CD14-positive monocyte (primary cell): ENCODE measurements around the gene PTPRR. TPM values are rescaled to one million over a fixed set of nuclear protein-coding genes. Genes with fewer than 3 reads are reported as not detected.

Experiments used
- DNase-seq, 3 donors: peaks; one replicate each; pipeline ENCODE4 v3.0.0-alpha.2; 2011 to 2022
- H2AFZ ChIP-seq: 2 replicates; pipeline ENCODE4 v1.6.0; 2012; ENCODE audit warnings: mild to moderate bottlenecking, low read depth, low read length, inconsistent platforms; ENCODE audit not compliant: insufficient read depth, poor library complexity, severe bottlenecking
- H3K27ac ChIP-seq, 2 donors: 1 replicate in 1 of 2; 2 replicates in 1 of 2; pipeline ENCODE4 v1.5.1; 2012 to 2013; ENCODE audit warnings: low read length in 2 of 2, control low read depth in 1 of 2, inconsistent platforms in 1 of 2, low read depth in 1 of 2, mild to moderate bottlenecking in 1 of 2
- H3K27me3 ChIP-seq, 2 donors: one replicate each; pipeline versions ENCODE4 v1.6.0 to v1.6.1; 2011 to 2013; ENCODE audit warnings: low read length in 2 of 2; ENCODE audit not compliant: control insufficient read depth in 2 of 2, insufficient read depth in 2 of 2
- H3K36me3 ChIP-seq, 2 donors: replicated peaks in 1 of 2; 1 replicate in 1 of 2; 2 replicates in 1 of 2; pipeline versions ENCODE4 v1.5.1 to v1.6.1; 2012 to 2013; ENCODE audit warnings: low read length in 2 of 2, control low read depth in 1 of 2, inconsistent platforms in 1 of 2, mild to moderate bottlenecking in 1 of 2; ENCODE audit not compliant: insufficient read depth in 2 of 2, control insufficient read depth in 1 of 2
- H3K4me1 ChIP-seq, 2 donors: 1 replicate in 1 of 2; 2 replicates in 1 of 2; pipeline versions ENCODE4 v1.5.1 to v1.6.1; 2012 to 2013; ENCODE audit warnings: low read length in 2 of 2, control low read depth in 1 of 2, inconsistent platforms in 1 of 2, mild to moderate bottlenecking in 1 of 2, moderate library complexity in 1 of 2; ENCODE audit not compliant: insufficient read depth in 2 of 2, control insufficient read depth in 1 of 2
- H3K4me2 ChIP-seq: replicated peaks from 2 replicates; pipeline ENCODE3; 2012; ENCODE audit warnings: low read length, moderate library complexity, mild to moderate bottlenecking; ENCODE audit not compliant: poor library complexity, severe bottlenecking; ENCODE audit errors: extremely low read depth
- H3K4me3 ChIP-seq, 3 experiments: fragments of 200-600 bp in 1 of 3; sonication (generic) in 1 of 3; replicated peaks in 1 of 3; 1 replicate in 2 of 3; 2 replicates in 1 of 3; pipeline ENCODE4 v1.5.1; 2011 to 2013; ENCODE audit warnings: low read length in 3 of 3, mild to moderate bottlenecking in 3 of 3, control low read depth in 2 of 3, low read depth in 2 of 3, inconsistent platforms in 1 of 3, moderate library complexity in 1 of 3
- H3K79me2 ChIP-seq: 2 replicates; pipeline ENCODE4 v1.6.0; 2012; ENCODE audit warnings: mild to moderate bottlenecking, control low read depth, inconsistent platforms, low read length, moderate library complexity; ENCODE audit not compliant: insufficient read depth
- H3K9ac ChIP-seq: 2 replicates; pipeline ENCODE4 v1.6.0; 2017; ENCODE audit warnings: low read length, mild to moderate bottlenecking; ENCODE audit not compliant: insufficient read depth, poor library complexity, severe bottlenecking
- H3K9me3 ChIP-seq, 2 donors: replicated peaks in 1 of 2; 1 replicate in 1 of 2; 2 replicates in 1 of 2; pipeline versions ENCODE4 v1.5.1 to v1.6.1; 2012 to 2013; ENCODE audit warnings: low read length in 2 of 2, control low read depth in 1 of 2; ENCODE audit not compliant: control insufficient read depth in 1 of 2, insufficient read depth in 1 of 2
- H4K20me1 ChIP-seq: 2 replicates; pipeline ENCODE4 v1.6.0; 2012; ENCODE audit warnings: mild to moderate bottlenecking, low read length, control low read depth, moderate library complexity; ENCODE audit not compliant: insufficient read depth
- H3K27ac Mint-ChIP-seq, 7 donors: one replicate each; pipeline ENCODE4 v1.8.0; 2020; ENCODE audit warnings: mild to moderate bottlenecking in 7 of 7, mixed read lengths in 7 of 7, moderate library complexity in 6 of 7, inconsistent platforms in 2 of 7
- H3K27me3 Mint-ChIP-seq, 3 donors: one replicate each; pipeline ENCODE4 v1.8.0; 2021 to 2022; ENCODE audit warnings: low read depth in 3 of 3, mild to moderate bottlenecking in 3 of 3, mixed read lengths in 3 of 3, moderate library complexity in 3 of 3, inconsistent platforms in 1 of 3
- H3K36me3 Mint-ChIP-seq, 2 donors: one replicate each; pipeline ENCODE4 v1.8.0; 2020; ENCODE audit warnings: mixed read lengths in 2 of 2, inconsistent platforms in 1 of 2, mild to moderate bottlenecking in 1 of 2
- H3K4me1 Mint-ChIP-seq: one replicate; pipeline ENCODE4 v1.8.0; 2020; ENCODE audit warnings: mild to moderate bottlenecking, mixed read lengths
- H3K4me3 Mint-ChIP-seq, 2 donors: one replicate each; pipeline ENCODE4 v1.8.0; 2020; ENCODE audit warnings: mild to moderate bottlenecking in 2 of 2, mixed read lengths in 2 of 2, moderate library complexity in 1 of 2
- H3K9me3 Mint-ChIP-seq, 7 donors: one replicate each; pipeline ENCODE4 v1.8.0; 2020 to 2022; ENCODE audit warnings: mixed read lengths in 7 of 7, mild to moderate bottlenecking in 6 of 7, moderate library complexity in 6 of 7, inconsistent platforms in 2 of 7
- WGBS: methylation state at CpG from one replicate; pipeline ENCODE4 v1.1.5; 2013; ENCODE audit warnings: missing lambda C conversion rate; ENCODE audit not compliant: insufficient coverage; 5-methylcytosine and 5-hydroxymethylcytosine counted together
- intact Hi-C, 2 donors: fragments of 100-400 bp; cut with micrococcal nuclease; formaldehyde crosslinking; loops; one replicate each; pipeline versions ENCODE4 v1.15.0 to v1.15.1; 2023
- polyA plus RNA-seq, 3 donors: library from polyadenylated mRNA; depleted of rRNA in 1 of 3; unstranded in 2 of 3; stranded (reverse) in 1 of 3; fragments of 300-500 nt in 2 of 3; fragments of >200 nt in 1 of 3; fragmentation: Illumina TruSeq in 2 of 3; gene quantifications; 1 replicate in 2 of 3; 2 replicates in 1 of 3; pipeline ENCODE4 v1.2.3, GENCODE V29; 2012 to 2021
- TF ChIP-seq, protein P1 (sequence below): fragments of 200-600 bp; IDR thresholded peaks from one replicate; pipeline ENCODE4 v1.8.0; 2022; ENCODE audit warnings: antibody characterized with exemption, mild to moderate bottlenecking

PTPRR gene
- polyA plus RNA-seq, 3 donors: not detected

GRCh38 chr12:70648191-70648590, 272.3 kb downstream of the PTPRR start:
- no peaks in the 10 kb centered on the region for H3K4me1 ChIP-seq
- H3K4me2 ChIP-seq: no peak overlapping the region
- no peaks in the 10 kb centered on the region for H3K9me3 ChIP-seq
- TF ChIP-seq, protein P1, sequence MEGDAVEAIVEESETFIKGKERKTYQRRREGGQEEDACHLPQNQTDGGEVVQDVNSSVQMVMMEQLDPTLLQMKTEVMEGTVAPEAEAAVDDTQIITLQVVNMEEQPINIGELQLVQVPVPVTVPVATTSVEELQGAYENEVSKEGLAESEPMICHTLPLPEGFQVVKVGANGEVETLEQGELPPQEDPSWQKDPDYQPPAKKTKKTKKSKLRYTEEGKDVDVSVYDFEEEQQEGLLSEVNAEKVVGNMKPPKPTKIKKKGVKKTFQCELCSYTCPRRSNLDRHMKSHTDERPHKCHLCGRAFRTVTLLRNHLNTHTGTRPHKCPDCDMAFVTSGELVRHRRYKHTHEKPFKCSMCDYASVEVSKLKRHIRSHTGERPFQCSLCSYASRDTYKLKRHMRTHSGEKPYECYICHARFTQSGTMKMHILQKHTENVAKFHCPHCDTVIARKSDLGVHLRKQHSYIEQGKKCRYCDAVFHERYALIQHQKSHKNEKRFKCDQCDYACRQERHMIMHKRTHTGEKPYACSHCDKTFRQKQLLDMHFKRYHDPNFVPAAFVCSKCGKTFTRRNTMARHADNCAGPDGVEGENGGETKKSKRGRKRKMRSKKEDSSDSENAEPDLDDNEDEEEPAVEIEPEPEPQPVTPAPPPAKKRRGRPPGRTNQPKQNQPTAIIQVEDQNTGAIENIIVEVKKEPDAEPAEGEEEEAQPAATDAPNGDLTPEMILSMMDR: no peak
- Mint-ChIP-seq H3K4me3 (no peak overlapping the region), H3K27ac (no peak overlapping the region), H3K9me3 (peaks cover 0 to 4% (median 1%) of the 10 kb centered on the region in 7 donors), H3K27me3 (peaks cover 0 to 3% (median 0%) of the 10 kb centered on the region in 3 donors), H3K4me1 (peaks cover 3% of the 10 kb centered on the region), H3K36me3 (no peaks in the 10 kb centered on the region)
- DNase-seq: no peak
- H3K27ac ChIP-seq: no peak overlapping the region
- no peak overlapping the region for H3K9ac ChIP-seq
- WGBS: no CpG with 5 or more reads among the region's 2 CpGs
- H3K79me2 ChIP-seq: no peaks in the 10 kb centered on the region
- no peaks in the 10 kb centered on the region for H3K27me3 ChIP-seq
- no peak overlapping the region for H3K4me3 ChIP-seq
- no peaks in the 10 kb centered on the region for H4K20me1 ChIP-seq
- H3K36me3 ChIP-seq: no peaks in the 10 kb centered on the region
- H2AFZ ChIP-seq: no peak overlapping the region
- intact Hi-C loops: no loop called here

DNA sequence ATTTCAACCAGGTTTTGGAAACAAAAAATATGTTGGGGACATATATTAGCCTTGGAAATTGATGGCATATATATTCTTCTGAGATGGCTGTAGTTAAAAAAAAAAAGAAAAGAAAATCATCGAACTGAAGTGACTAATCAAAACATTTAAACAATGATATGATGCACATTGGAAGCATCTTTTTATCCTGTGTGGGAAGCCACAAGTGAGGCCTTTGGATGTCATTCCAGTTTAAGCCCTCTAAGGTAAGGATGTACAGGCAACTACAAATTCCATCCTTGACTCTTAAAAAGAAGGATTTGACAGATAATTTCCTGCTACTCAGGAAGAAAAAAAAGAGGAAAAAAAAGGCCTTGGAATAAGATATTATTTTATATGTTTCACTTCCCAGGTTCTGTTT, 273.7 kb downstream of the PTPRR start:
- intact Hi-C loops: no loop called here
- Mint-ChIP-seq H3K36me3 (no peaks in the 10 kb centered on the region), H3K4me3 (no peak overlapping the region), H3K27ac (no peak overlapping the region), H3K27me3 (peaks cover 0 to 5% (median 0%) of the 10 kb centered on the region in 3 donors), H3K4me1 (peaks cover 3% of the 10 kb centered on the region), H3K9me3 (peaks cover 0 to 2% (median under 1%) of the 10 kb centered on the region in 7 donors)
- Histone ChIP-seq H3K4me2 (no peak overlapping the region), H2AFZ (no peak overlapping the region), H3K27ac (no peak overlapping the region), H3K4me3 (no peak overlapping the region), H3K4me1 (no peaks in the 10 kb centered on the region), H4K20me1 (no peaks in the 10 kb centered on the region), H3K9ac (no peak overlapping the region), H3K9me3 (no peaks in the 10 kb centered on the region), H3K36me3 (no peaks in the 10 kb centered on the region), H3K79me2 (no peaks in the 10 kb centered on the region), H3K27me3 (no peaks in the 10 kb centered on the region)
- DNase-seq: no peak
- no CpG with 5 or more reads among the region's 1 CpG for WGBS
- TF ChIP-seq, protein P1: no peak
